GDM1 (cell line): ENCODE results near the gene C3orf33.
A peak's percentile ranks its signal among the peaks of the same experiment; 100 is the strongest.
"Not testable (repeated sequence)": the region's sequence is repeated elsewhere in the genome, so short reads cannot be mapped to it uniquely, and the experiment has no call there.

ENCODE experiments used
- DNase-seq: peaks from one replicate; lab custom pipeline; 2025; lab: John Stamatoyannopoulos, UW

The C3orf33 gene, protein sequence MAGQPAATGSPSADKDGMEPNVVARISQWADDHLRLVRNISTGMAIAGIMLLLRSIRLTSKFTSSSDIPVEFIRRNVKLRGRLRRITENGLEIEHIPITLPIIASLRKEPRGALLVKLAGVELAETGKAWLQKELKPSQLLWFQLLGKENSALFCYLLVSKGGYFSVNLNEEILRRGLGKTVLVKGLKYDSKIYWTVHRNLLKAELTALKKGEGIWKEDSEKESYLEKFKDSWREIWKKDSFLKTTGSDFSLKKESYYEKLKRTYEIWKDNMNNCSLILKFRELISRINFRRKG

DNA sequence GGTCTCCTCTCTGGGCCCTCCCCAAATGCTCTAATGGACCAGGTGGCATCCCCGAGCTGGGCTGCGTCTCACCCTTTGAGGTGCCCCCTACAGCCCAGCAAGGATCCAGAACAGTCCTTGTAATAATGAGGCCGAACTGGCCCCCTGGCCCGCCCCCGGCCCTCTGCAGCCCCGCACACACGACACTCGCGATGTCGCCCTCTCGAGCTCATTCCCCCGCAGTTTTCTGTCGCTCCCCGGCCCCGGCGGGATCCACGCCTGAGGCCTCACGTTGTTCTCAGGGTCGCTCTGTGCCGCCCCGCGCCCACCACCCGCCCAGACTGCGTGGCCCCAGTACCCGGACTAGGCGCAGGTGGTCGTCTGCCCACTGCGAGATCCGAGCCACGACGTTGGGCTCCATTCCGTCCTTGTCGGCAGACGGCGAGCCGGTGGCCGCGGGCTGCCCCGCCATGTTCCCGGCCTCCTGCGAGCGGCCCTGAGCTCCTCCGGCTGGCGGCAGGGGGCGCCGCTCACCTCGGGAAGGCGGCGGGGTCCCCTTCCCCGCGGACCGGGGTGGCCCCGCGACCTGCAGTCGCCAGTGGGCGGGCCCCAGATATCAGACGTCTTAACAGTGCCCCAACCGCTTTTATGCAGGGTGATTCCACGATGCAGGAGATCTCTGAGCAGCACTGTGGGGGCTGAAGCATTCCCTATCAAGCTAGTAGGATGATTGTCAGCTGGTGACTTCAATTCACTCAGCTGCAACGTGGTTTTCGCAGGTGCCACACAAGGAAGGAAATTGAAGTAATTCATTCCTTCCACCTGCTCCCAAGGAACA lies at the start of gene C3orf33:
Gene C3orf33, minus strand, starts transcription at position 477 of the 817 bp plus-strand sequence. Its CDS starts 26 bp downstream, at position 451.
- peak; percentile 72 for DNase-seq

DNA sequence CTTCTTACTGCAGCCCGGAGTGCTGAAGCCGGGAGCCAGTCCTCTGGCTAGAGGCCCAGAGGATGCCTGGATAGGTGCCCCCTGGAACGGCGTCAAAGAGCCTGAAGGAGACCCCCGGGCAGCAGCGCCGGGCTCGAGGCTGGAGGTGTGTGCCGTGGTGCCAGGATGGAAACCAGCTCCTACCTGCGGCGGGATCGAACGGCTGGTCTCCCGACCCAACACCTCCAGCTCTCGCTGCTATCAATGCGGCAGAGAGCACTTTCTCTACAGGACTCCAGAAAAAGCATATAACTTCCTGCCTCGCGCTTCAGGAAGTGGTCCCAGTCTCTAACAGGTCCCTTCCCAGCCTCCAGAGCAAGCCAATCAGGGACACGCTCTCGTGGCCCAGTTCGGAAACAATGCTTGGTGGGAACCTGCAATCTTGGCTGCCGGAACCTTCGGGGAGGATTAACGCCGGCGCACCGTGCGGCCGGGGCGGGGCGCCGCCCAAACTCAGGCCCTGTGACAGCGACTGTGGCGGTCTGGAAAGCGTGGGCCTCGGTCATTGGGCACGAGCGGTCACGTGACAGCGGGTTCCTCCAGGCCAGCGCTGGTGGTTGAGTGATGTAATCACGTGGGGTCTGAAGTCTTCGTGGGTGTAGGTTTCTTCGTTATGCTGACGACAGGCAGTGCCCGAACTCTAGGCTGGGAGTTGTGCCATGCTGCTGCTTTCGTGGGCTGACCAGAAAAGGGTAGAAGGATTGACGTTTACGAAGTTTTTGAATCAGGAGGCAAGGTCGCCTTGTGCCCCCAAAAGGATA lies 48.3 kb upstream of the C3orf33 start, which contains the start of gene SLC33A1:
Gene SLC33A1, minus strand, starts transcription at position 287 of the 800 bp plus-strand sequence. CDS start 430 bp downstream, outside the sequence.
- DNase-seq = peak; percentile 98

DNA sequence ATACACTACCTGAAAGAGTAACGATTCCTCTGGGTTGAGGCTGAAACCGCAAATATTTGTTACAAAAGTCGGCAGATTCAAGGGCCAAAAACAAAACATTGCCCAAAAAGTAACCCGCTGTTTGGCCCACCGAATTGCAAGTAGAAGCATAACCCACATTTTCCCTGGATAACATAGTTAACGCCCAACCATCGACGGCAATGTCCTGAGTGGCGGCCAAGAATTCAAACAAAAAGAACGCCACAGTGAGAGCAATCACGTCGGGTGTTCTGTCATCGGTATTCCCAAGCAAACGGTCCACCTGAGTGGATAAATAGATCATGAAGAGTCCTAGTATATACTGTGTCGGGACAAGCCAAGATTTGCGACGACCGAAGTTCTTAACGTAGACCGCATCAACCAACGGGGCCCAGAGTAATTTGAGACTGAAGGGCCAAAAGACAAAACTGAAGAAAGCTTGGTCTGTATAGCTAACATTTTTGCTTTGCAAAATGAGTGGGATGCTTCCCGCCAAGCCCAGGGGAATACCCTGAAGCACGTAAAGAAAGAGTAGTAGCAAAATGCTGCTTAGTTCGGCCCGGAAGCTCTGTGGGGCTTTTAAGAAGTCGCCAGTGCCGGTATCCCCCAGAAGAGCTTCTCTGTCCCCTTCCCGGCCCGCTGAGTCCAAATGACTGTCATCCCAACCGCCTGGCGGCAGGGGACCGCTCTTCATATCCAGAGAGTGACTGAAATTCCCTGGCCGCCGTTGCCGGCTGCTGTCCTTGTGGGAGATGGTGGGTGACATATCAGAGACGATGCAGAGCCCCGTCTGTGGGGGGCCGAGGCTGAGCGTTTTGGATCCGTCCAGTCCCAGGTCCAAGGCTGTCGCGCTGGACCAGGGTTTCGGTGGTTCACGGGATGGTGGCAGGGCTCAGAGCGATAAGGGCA lies 47.4 kb upstream of the C3orf33 start:
- DNase-seq = no peak

DNA sequence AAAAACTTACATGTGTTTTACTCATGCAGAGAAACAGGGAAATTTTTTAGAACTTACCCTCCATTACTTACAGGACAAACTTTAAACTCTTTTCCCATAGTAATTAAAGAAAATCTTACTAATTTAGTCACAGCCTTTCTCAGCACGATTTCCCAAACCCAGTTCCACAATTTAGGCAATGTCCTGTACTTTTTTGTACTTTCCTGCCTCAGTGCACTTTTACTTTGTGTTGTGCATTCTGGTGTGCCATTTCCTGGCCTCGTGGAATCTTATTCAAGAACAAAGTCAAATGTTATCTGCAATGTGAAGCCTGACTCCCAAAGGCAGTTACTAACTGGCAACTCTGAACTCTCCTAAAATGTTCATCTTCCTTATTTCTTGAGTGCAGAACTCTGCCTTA lies 46.3 kb upstream of the C3orf33 start:
- no peak for DNase-seq

DNA sequence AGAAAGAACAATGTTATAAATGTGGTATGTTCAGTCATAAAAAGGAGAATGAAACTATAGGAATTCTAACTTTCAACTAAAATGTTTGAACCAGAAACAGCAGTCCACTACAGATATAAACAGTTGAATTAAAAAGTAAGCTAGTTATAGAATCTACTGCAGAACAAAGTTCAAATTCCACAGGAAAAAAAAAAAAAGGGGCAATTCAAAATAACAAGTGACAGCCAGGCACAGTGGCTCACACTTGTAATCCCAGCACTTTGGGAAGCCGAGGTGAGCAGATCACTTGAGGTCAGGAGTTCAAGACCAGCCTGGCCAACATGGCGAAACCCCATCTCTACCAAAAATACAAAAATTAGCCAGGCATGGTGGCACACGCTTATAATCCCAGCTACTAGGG lies 43.3 kb upstream of the C3orf33 start:
- DNase-seq = not testable (repeated sequence)

DNA sequence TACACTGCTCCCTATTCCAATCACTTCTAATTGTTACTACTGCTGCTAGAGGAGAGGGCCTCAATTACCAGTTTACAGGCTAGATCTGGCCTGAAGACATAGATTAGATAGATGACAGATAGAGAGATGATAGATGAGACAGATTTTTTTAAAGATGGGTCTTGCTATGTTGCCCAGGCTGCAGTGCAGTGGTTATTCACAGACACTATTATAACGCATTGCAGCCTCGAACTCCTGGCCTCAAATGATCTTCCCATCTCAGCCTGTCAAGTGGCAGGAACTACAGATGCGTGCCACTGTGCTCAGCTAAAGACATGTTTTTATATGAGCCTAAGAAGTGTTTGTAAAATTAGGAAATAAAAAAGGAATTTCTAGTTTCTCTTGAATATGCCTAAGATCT lies 41.9 kb upstream of the C3orf33 start:
- DNase-seq = no peak

DNA sequence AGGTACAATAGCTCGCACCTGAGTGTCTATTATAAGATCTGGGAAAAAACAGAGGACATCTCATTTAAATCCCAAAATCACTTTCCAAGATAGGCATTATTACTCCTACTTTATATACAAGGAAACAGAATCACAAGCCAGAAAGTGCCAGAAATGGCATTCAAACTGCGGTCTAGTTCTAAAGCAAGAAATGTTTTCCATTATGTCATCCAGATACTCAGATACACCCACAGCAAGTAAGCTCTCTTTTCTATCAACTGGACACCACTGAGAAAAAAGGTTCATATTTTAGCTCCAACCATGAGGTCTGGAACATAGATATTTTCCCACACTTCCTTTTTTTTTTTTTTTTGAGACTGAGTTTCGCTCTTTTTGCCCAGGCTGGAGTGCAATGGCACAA lies 40.0 kb upstream of the C3orf33 start:
- DNase-seq = no peak

DNA sequence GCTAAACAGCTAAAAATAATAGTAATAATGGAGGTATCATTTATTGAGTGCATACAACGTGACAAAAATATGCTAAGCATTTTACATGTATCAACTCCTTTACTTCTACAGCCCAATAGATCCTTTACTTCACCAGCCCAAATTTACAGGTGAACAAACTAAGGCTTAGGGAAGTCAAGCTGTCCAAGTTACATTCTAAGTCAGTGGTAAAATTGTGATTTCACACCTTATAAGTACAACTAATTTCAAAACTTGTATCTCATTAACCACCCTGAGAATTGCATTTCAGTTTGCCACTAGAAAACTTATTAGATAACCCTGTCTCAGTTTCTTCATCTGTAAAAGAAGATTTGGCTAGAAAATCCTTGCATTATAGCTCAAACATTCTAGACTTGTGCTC lies 37.5 kb upstream of the C3orf33 start:
- no peak for DNase-seq

DNA sequence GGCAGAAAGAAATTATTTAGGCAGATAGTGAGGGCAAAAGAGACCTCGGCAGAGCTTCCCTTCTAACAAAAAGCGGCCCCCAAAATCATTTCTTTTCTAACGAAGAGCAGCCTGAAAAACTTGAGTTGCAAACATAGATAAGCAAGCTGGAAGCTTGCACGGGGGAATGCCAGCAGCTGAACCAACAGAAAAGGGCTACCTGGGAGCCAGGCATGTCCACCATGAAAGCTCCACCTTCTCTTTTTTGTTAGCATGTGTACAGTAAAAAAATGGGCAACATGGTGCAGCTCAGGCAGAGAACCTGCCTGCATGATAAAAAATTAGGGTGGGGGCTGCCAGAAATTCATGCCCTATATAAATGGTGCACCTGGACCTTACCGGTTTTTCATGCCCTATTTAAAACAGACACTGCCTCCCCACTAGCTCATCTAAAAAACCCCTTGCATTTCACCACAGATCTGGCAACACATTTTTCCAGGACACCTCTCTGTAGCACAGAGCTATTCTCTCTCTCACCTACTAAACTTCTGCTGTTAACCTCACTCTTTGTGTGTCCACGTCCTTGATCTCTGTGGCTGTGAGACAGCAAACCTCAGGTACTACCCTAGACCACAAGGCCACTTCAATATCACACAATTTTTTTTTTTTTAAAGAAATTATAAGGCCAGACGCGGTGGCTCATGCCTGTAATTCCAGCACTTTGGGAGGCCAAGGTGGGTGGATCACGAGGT lies 29.4 kb upstream of the C3orf33 start:
- DNase-seq = no peak

DNA sequence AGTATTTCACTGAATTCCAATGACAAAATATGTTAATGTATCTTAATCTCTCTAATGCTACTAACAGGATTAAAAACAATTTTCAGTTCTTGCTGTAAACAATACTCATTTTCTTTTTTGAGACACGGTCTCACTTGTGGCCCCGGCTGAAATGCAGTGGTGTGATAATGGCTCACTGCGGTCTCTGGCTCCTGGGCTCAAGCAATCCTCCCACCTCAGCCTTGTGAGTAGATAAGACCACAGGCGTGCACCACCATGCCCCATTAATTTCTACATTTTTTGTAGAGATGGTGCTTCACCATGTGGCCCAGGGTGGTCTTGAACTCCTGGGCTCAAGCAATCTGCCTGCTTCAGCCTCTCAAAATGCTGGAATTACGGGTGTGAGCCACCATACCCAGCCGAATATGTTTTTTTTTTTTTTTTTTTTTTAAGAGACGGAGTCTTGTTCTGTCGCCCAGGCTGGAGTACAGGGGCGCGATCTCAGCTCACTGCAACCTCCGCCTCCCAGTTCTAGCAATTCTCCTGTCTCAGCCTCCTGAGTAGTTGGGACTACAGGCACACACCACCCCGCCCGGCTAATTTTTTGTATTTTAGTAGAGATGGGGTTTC lies 22.5 kb upstream of the C3orf33 start:
- not testable (repeated sequence) for DNase-seq

DNA sequence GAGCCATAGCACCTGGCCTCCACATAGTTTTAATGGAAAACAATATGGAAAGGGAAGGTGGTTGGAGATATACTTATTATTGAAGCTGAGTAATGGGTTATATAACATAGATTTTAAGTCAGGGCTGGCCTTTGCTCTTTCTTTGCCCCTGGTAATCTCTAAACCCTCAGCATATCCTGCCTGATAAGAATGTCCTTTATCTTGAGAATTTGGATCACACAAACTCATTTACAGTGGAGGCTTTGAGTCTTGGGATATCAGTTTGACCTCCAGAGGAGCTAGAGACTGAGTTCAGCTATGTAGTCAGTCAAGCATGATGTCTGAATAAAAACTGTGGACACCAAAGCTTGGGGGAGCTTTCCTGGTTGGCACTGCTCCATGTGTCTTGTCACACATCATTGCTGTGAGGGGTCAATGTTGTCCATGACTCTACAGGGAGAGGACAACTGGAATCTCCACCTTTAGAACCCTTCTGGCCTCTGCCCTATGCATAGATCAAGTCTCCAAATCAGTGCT lies 9.0 kb upstream of the C3orf33 start:
- no peak for DNase-seq

DNA sequence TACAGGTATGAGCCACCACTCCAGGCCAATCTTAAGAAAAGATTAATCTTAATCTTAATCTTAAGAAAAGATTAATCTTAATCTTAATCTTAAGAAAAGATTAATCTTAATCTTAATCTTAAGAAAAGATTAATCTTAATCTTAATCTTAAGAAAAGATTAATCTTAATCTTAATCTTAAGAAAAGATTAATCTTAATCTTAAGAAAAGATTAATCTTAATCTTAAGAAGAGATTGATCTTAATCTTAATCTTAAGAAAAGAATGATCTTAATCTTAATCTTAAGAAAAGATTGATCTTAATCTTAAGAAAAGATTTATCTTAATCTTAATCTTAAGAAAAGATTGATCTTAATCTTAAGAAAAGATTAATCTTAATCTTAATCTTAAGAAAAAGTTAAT lies 7.1 kb upstream of the C3orf33 start:
- DNase-seq = not testable (repeated sequence)

DNA sequence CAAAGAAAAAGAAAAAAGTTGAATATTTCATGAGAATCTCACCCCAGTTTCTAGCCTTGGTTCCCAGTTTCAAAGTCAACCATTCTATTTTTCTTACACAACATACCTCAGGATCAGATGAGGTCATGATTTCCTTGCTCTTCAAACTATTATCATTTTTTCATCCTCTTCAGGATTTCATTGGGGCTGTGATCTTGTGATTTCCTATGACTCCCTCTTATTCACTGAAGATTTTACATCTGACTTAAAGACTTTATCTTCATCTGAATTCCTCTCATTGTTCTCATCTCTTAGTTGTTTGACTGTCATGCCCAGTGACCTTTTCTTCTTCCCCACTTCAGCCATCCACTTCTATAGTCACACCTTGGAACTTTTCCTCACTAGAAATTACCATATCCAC lies 3.1 kb upstream of the C3orf33 start:
- no peak for DNase-seq

DNA sequence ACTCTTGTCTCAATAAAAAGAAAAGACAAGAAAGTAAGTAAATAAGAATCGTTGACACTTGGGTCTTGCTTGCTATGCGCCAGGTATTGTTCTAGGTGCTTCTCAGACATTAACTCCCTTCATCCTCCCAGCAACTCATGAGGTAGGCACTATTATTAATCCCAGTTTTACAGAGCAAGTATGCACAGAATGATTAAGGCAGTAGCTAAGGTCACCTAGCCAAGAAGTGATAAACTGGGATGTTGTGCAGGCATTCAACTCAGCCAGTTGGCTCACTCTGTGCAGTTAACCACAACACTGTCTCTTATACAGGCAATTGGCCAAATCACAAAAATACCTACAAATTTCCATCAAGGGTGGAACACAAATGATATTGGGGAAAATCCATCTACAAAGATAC lies 1.7 kb upstream of the C3orf33 start:
- no peak for DNase-seq

DNA sequence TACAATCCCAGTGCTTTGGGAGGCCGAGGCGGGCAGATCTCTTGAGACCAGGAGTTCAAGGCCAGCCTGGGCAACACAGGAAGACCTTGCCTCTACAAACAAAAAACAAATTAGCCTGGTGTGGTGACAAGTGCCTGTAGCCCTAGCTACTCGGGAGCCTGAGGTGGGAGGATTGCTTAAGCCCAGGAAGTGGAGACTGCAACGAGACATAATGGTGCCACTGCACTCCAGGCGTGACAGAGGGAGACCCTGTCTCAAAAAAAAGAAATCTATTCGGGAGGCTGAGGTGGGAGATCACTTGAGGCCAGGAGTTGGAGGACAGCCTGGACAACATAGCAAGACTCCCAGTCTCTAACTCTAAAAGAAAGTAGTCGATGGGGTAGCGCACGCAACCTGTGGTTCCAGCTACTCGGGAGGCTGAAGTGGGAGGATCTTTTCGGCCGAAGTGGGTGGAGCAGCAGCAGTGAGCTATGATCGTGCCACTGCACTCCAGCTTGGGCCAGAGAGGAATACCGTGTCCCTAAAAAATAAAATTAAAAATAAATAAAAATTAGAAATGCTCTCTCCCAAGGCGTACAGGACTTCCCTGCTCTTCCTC lies 775 bp downstream of the C3orf33 start:
- no peak for DNase-seq

DNA sequence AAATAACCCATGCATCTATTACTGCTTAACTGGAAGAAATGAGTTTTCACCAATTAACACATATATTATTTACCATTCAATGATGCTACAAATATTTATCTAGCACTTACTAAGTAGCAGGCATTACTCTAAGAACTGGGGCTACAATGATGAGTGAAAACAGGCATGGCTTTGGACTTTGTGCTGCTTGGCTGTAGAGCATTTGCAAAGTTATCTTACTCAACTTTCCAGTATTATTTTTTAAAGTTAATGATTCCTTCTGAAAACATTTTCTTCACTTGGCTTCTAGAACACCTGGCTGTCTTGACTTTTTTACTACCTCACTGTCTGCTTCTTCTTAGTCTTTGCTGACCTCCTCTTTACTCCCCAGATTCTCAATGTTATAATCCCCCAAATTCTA lies 1.8 kb downstream of the C3orf33 start:
- no peak for DNase-seq

DNA sequence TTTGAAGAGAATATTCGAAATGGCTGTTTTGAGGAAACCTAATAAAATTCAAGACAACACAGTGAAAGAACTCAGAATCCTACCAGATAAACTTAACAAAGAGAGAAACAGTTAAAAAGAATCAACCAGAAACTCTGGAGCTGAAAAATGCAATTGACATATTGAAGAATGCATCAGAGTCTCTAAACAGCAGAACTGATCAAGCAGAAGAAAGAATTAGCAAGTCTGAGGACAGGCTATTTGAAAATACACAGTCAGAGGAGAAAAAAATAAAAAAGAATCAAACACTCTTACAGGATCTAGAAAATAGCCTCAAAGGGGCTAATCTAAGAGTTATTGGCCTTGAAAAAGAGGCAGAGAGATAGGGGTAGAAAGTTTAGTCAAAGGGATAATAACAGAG lies 13.5 kb downstream of the C3orf33 start:
- no peak for DNase-seq

DNA sequence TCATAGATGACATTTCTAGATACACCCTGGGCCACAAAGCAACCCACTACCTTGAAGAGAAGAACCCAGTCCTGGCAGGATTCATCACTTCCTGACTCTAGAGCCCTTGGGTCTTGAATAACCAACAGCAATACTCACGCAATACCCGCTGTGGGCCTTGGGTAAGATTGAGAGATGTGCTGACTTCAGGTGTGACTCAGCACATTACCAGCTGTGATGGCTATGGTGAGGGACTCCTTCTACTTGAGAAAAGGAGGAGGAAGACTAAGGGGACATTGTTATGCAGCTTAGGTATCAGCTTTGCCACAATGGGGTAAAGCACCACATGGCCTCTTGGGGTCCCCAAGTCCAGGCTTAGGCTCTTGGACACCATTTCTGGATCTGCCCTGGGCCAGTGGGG lies 14.9 kb downstream of the C3orf33 start:
- no peak for DNase-seq

DNA sequence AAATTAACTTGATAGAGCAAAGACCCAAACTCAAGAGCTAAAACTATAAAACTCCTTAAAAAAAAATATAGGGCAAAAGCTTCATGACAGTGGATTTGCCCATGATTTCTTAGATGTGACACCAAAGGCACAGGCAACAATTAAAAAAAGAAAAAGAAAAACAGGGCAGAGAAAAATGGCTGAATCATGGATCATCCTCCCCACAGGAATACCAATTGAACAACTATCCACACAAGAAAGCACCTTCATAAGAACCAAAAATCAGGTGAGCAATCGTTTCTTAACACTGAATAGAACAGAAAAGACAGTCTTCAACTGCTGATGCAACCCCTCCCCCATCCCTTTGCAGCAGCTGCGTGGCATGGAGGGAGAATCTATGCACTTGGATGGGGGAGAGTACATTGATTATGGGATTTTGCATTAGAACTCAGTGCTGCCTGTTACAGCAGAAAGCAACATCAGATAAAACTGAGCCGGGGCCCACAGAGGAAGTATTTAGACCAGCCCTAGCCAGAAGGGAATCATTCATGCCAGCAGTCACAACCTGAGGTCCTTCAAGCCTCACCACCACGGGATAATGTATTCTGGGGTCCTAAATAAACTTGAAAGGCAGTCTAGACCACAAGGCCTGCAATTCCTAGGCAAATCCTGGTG lies 15.7 kb downstream of the C3orf33 start:
- no peak for DNase-seq
